Activated naive CD8-positive, alpha-beta T cell treated with anti-CD3 and anti-CD28 coated beads, Interleukin-2, amount 10 ng/mL, durations not matched to agents 7 days and 5 days (primary cell): Measurements from ENCODE around the gene CARD9. TPM values are rescaled to one million over a fixed set of nuclear protein-coding genes. Genes with fewer than 3 reads are reported as not detected.
A peak's percentile ranks its signal among the peaks of the same experiment; 100 is the strongest.

Source experiments
- ATAC-seq: fragments of 150-1000 bp; cut with Tn5 transposase; one replicate; pipeline ENCODE4 v1.10.0; 2021; ENCODE audit warnings: low read depth, moderate library complexity
- POLR2A ChIA-PET: fragments of 350-600 bp; sonication (Branson Sonifier 250); formaldehyde crosslinking; loops from one replicate; lab custom pipeline; 2021; ENCODE audit warnings: antibody characterized with exemption; lab: Charles Lee
- DNase-seq: peaks from one replicate; pipeline ENCODE4 v3.0.0; 2021
- H3K27ac Mint-ChIP-seq: one replicate; pipeline ENCODE4 v1.8.0; 2022; ENCODE audit warnings: mild to moderate bottlenecking, mixed read lengths
- H3K27me3 Mint-ChIP-seq: one replicate; pipeline ENCODE4 v1.8.0; 2022; ENCODE audit warnings: mild to moderate bottlenecking, moderate library complexity, mixed read lengths
- H3K36me3 Mint-ChIP-seq: one replicate; pipeline ENCODE4 v1.8.0; 2021; ENCODE audit warnings: mild to moderate bottlenecking, mixed read lengths
- H3K4me1 Mint-ChIP-seq: one replicate; pipeline ENCODE4 v1.8.0; 2021; ENCODE audit warnings: mixed read lengths
- H3K4me3 Mint-ChIP-seq: one replicate; pipeline ENCODE4 v1.8.0; 2022; ENCODE audit warnings: mild to moderate bottlenecking, moderate library complexity, mixed read lengths
- H3K9me3 Mint-ChIP-seq: one replicate; pipeline ENCODE4 v1.8.0; 2021; ENCODE audit warnings: mixed read lengths
- total RNA-seq, 2 experiments: library from RNA; stranded (reverse); gene quantifications; one replicate each; pipeline ENCODE4 v1.2.3, GENCODE V29; 2021

CARD9 gene
- total RNA-seq, 2 experiments from 2014 or later = 0.45 to 0.61 TPM

GRCh38 chr9:136343121-136343883 is 30.2 kb downstream of the CARD9 start:
- no peaks in the 10 kb centered on the region for H3K27me3 Mint-ChIP-seq
- DNase-seq (no peak), ATAC-seq (no peak)
- H3K4me1 Mint-ChIP-seq = no peaks in the 10 kb centered on the region
- no peak overlapping the region for H3K4me3 Mint-ChIP-seq
- no peak overlapping the region for H3K27ac Mint-ChIP-seq
- no peaks in the 10 kb centered on the region for H3K36me3 Mint-ChIP-seq
- POLR2A ChIA-PET = no interaction called here
- H3K9me3 Mint-ChIP-seq = no peaks in the 10 kb centered on the region

GRCh38 chr9:136342181-136343120 is 31.0 kb downstream of the CARD9 start:
- H3K4me3 Mint-ChIP-seq = no peak overlapping the region
- DNase-seq (peak; percentile 81), ATAC-seq (peak; percentile 43)
- no peaks in the 10 kb centered on the region for H3K36me3 Mint-ChIP-seq
- no peaks in the 10 kb centered on the region for H3K27me3 Mint-ChIP-seq
- H3K9me3 Mint-ChIP-seq = no peaks in the 10 kb centered on the region
- no peak overlapping the region for H3K27ac Mint-ChIP-seq
- no peaks in the 10 kb centered on the region for H3K4me1 Mint-ChIP-seq
- POLR2A ChIA-PET = no interaction called here

- H3K4me3 Mint-ChIP-seq = no peak overlapping the region
- POLR2A ChIA-PET = no interaction called here
- DNase-seq (no peak), ATAC-seq (no peak)
- no peak overlapping the region for H3K27ac Mint-ChIP-seq
- no peaks in the 10 kb centered on the region for H3K27me3 Mint-ChIP-seq
- H3K9me3 Mint-ChIP-seq = no peaks in the 10 kb centered on the region
- no peaks in the 10 kb centered on the region for H3K36me3 Mint-ChIP-seq
- no peaks in the 10 kb centered on the region for H3K4me1 Mint-ChIP-seq
Measured at GRCh38 chr9:136341769-136342168, 31.7 kb downstream of the CARD9 start.

- ATAC-seq = no peak
Measured at GRCh38 chr9:136341042-136341655, 32.3 kb downstream of the CARD9 start.

GRCh38 chr9:136340356-136341041 is 33.0 kb downstream of the CARD9 start:
- POLR2A ChIA-PET = no interaction called here

More at GRCh38 chr9:136341042-136341655, 32.3 kb downstream of the CARD9 start:
- POLR2A ChIA-PET = no interaction called here
- DNase-seq = no peak
- Mint-ChIP-seq H3K36me3 (no peaks in the 10 kb centered on the region), H3K4me3 (no peak overlapping the region), H3K27me3 (no peaks in the 10 kb centered on the region), H3K27ac (no peak overlapping the region), H3K9me3 (no peaks in the 10 kb centered on the region), H3K4me1 (no peaks in the 10 kb centered on the region)

GRCh38 chr9:136339958-136340310 is 33.5 kb downstream of the CARD9 start:
- H3K27ac Mint-ChIP-seq = no peak overlapping the region
- no peak overlapping the region for H3K4me3 Mint-ChIP-seq
- H3K4me1 Mint-ChIP-seq = no peaks in the 10 kb centered on the region
- H3K9me3 Mint-ChIP-seq = no peaks in the 10 kb centered on the region
- H3K36me3 Mint-ChIP-seq = no peaks in the 10 kb centered on the region
- DNase-seq (no peak), ATAC-seq (no peak)
- POLR2A ChIA-PET = no interaction called here
- no peaks in the 10 kb centered on the region for H3K27me3 Mint-ChIP-seq

More at GRCh38 chr9:136340356-136341041, 33.0 kb downstream of the CARD9 start:
- H3K9me3 Mint-ChIP-seq = no peaks in the 10 kb centered on the region
- H3K4me3 Mint-ChIP-seq = no peak overlapping the region
- no peak overlapping the region for H3K27ac Mint-ChIP-seq
- H3K36me3 Mint-ChIP-seq = no peaks in the 10 kb centered on the region
- no peaks in the 10 kb centered on the region for H3K27me3 Mint-ChIP-seq
- ATAC-seq = no peak
- H3K4me1 Mint-ChIP-seq = no peaks in the 10 kb centered on the region
- DNase-seq = no peak

- H3K4me1 Mint-ChIP-seq = no peaks in the 10 kb centered on the region
- no peaks in the 10 kb centered on the region for H3K36me3 Mint-ChIP-seq
- DNase-seq (no peak), ATAC-seq (no peak)
- POLR2A ChIA-PET = no interaction called here
- H3K9me3 Mint-ChIP-seq = no peaks in the 10 kb centered on the region
- H3K27ac Mint-ChIP-seq = no peak overlapping the region
- H3K4me3 Mint-ChIP-seq = no peak overlapping the region
- no peaks in the 10 kb centered on the region for H3K27me3 Mint-ChIP-seq
Measured at GRCh38 chr9:136339173-136339957, 34.1 kb downstream of the CARD9 start.

GRCh38 chr9:136338511-136338910 is 35.0 kb downstream of the CARD9 start:
- ATAC-seq = no peak
- no peaks in the 10 kb centered on the region for H3K36me3 Mint-ChIP-seq
- no peaks in the 10 kb centered on the region for H3K27me3 Mint-ChIP-seq
- no peak for DNase-seq
- H3K27ac Mint-ChIP-seq = no peak overlapping the region
- H3K4me3 Mint-ChIP-seq = no peak overlapping the region
- H3K9me3 Mint-ChIP-seq = no peaks in the 10 kb centered on the region
- POLR2A ChIA-PET = no interaction called here
- no peaks in the 10 kb centered on the region for H3K4me1 Mint-ChIP-seq

- Mint-ChIP-seq H3K9me3 (no peaks in the 10 kb centered on the region), H3K4me3 (no peak overlapping the region), H3K4me1 (no peaks in the 10 kb centered on the region), H3K27ac (no peak overlapping the region), H3K27me3 (no peaks in the 10 kb centered on the region), H3K36me3 (no peaks in the 10 kb centered on the region)
- no peak for DNase-seq
- no peak for ATAC-seq
- POLR2A ChIA-PET = no interaction called here
Measured at GRCh38 chr9:136337416-136338395, 35.8 kb downstream of the CARD9 start.

- Mint-ChIP-seq H3K36me3 (no peaks in the 10 kb centered on the region), H3K4me1 (no peaks in the 10 kb centered on the region), H3K27me3 (no peaks in the 10 kb centered on the region), H3K4me3 (no peak overlapping the region), H3K27ac (no peak overlapping the region), H3K9me3 (no peaks in the 10 kb centered on the region)
- no peak for DNase-seq
- POLR2A ChIA-PET = no interaction called here
- ATAC-seq = no peak
Measured at GRCh38 chr9:136336881-136337280, 36.6 kb downstream of the CARD9 start.

- H3K4me1 Mint-ChIP-seq = no peaks in the 10 kb centered on the region
- POLR2A ChIA-PET = no interaction called here
- H3K4me3 Mint-ChIP-seq = no peak overlapping the region
- ATAC-seq = no peak
- H3K27me3 Mint-ChIP-seq = no peaks in the 10 kb centered on the region
- no peaks in the 10 kb centered on the region for H3K36me3 Mint-ChIP-seq
- no peak for DNase-seq
- H3K9me3 Mint-ChIP-seq = no peaks in the 10 kb centered on the region
- no peak overlapping the region for H3K27ac Mint-ChIP-seq
Measured at GRCh38 chr9:136336156-136336870, 37.2 kb downstream of the CARD9 start.
